Measurements from ENCODE around the gene CDK5. TPM values are rescaled to one million over a fixed set of nuclear protein-coding genes. Genes with fewer than 3 reads are reported as not detected.

Gene CDK5
- total and polyA plus RNA-seq, 2 of the 13 experiments (the other 11 are each of a cell fraction or from before 2014, with no cell fraction given): 16.4 to 21.3 TPM

- TF ChIP-seq ZNF354B (CRISPR knock-in tag; IDR thresholded peaks at IDR 0.05): no peak
- TF ChIP-seq MIER2 (CRISPR knock-in tag; IDR thresholded peaks at IDR 0.05): no peak
- TF ChIP-seq ZNF143 (CRISPR knock-in tag; IDR thresholded peaks at IDR 0.05): peak; percentile 97
- peak; percentile 76 for TF ChIP-seq PHF8 (CRISPR knock-in tag; IDR thresholded peaks at IDR 0.05)
- TF ChIP-seq ZSCAN29 (CRISPR knock-in tag; conservative IDR thresholded peaks at IDR 0.05): no peak
- no peak for TF ChIP-seq HOXA7 (CRISPR knock-in tag; IDR thresholded peaks at IDR 0.05)
- TF ChIP-seq, protein P1, sequence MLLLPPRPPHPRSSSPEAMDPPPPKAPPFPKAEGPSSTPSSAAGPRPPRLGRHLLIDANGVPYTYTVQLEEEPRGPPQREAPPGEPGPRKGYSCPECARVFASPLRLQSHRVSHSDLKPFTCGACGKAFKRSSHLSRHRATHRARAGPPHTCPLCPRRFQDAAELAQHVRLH (CRISPR knock-in tag; IDR thresholded peaks at IDR 0.05; ENCODE audit: borderline replicate concordance, low read depth): peak; percentile 51; the same call in 1 of the 2 replicates
- TF ChIP-seq ZBTB8A (CRISPR knock-in tag; IDR thresholded peaks at IDR 0.05; ENCODE audit: borderline replicate concordance, low read depth): no peak
- 0 out of 4 replicates have a peak, but pooled peaks of 1 of the 2 experiments have one; percentile 28 for TF ChIP-seq MAFK (conservative IDR thresholded peaks at IDR 0.05 in 1 of 2, IDR thresholded peaks at IDR 0.05 in 1 of 2; ENCODE audit: low read length in 2 of 2)
- TF ChIP-seq ARNT2 (CRISPR knock-in tag; IDR thresholded peaks at IDR 0.05; ENCODE audit: low read depth): no peak
- TF ChIP-seq HOXA3 (CRISPR knock-in tag; IDR thresholded peaks at IDR 0.05): 0 out of 2 replicates have a peak, but pooled peaks have one; percentile 6
- TF ChIP-seq REPIN1 (CRISPR knock-in tag; IDR thresholded peaks at IDR 0.05; ENCODE audit: borderline replicate concordance, low read depth): 0 out of 2 replicates have a peak, but pooled peaks have one; percentile 6
- TF ChIP-seq ZNF530 (CRISPR knock-in tag; IDR thresholded peaks at IDR 0.05; ENCODE audit: low read depth): no peak
- no peak for TF ChIP-seq HNF1A (IDR thresholded peaks at IDR 0.05; ENCODE audit: low read depth)
- peak; percentile 76; the same call in 1 of the 2 replicates for TF ChIP-seq HNF1A (CRISPR knock-in tag; IDR thresholded peaks at IDR 0.05; ENCODE audit: borderline replicate concordance)
- no peak for TF ChIP-seq SATB2 (CRISPR knock-in tag; IDR thresholded peaks at IDR 0.05)
- TF ChIP-seq CHD4 (IDR thresholded peaks at IDR 0.05; ENCODE audit: borderline replicate concordance, low read length): no peak
- peak; percentile 92 for TF ChIP-seq THAP9 (CRISPR knock-in tag; IDR thresholded peaks at IDR 0.05; ENCODE audit: borderline replicate concordance)
- TF ChIP-seq, protein P2, sequence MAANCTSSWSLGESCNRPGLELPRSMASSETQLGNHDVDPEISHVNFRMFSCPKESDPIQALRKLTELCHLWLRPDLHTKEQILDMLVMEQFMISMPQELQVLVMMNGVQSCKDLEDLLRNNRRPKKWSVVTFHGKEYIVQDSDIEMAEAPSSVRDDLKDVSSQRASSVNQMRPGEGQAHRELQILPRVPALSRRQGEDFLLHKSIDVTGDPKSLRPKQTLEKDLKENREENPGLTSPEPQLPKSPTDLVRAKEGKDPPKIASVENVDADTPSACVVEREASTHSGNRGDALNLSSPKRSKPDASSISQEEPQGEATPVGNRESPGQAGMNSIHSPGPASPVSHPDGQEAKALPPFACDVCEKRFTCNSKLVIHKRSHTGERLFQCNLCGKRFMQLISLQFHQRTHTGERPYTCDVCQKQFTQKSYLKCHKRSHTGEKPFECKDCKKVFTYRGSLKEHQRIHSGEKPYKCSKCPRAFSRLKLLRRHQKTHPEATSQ (CRISPR knock-in tag; IDR thresholded peaks at IDR 0.05; ENCODE audit: borderline replicate concordance): no peak
- TF ChIP-seq TP53 (CRISPR knock-in tag; conservative IDR thresholded peaks at IDR 0.05): no peak
These were observed 29.4 kb downstream of the CDK5 start, which contains the start of gene ABCB8 (continued) for GRCh38 chr7:151028131-151028947.

Measured in HepG2 (cell line).